ENCODE results near the gene CDK8.

The CDK8 gene

DNA sequence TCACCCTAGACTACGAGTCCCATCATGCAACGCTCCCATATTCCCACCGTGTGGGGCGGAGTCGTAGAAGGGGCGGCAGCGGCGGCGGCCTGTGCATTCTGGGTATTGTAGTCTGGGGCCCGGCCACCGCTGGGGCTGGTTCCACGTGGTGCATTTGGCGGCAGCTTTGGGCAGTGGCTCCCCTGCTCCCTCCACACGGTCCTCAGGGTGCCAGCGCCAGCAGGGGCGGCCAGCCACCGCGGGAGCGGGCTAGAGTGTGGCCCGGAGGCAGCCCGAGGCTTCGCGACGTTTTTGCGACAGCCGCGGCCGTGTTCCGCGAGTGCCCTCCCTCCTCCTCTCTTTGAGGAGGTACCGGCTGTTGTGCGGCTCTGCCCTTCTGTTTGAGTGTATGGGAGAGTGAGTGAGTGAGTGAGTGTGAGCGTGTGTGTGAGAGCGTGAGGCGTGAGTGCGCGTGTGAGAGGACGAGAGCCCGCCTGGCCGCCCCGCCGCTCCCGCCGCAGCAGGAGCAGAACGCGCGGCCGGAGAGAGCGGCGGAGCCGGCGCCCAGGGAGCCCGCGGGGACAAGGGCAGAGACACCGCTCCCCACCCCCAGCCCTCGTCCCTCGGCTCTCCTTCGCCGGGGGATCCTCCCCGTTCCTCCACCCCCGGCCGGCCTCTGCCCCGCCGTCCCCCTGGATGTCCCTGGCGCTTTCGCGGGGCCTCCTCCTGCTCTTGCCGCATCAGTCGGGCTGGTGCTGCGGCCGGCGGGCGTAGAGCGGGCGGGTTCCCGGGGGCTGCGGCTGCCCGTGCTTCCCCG lies at the start of gene CDK8:
CDK8 (plus strand) TSS at position 343 of the 796 bp plus-strand sequence. CDS start 513 bp downstream, outside the sequence.
- Histone ChIP-seq H3K27me3 (ENCODE audit: control insufficient read depth, insufficient read depth, low read length) (no peaks in the 10 kb centered on the region), H3K9ac (ENCODE audit: low read length) (peak within 1 kb of the TSS; percentile 70), H3K4me3 (ENCODE audit: low read length) (peak within 1 kb of the TSS; percentile 86), H3K9me3 (ENCODE audit: control insufficient read depth, low read length) (no peaks in the 10 kb centered on the region), H3K36me3 (ENCODE audit: control insufficient read depth, insufficient read depth, low read length) (no peaks in the 10 kb centered on the region), H3K4me1 (ENCODE audit: control insufficient read depth, insufficient read depth, low read length) (peaks cover 17% of the 10 kb centered on the region)

DNA sequence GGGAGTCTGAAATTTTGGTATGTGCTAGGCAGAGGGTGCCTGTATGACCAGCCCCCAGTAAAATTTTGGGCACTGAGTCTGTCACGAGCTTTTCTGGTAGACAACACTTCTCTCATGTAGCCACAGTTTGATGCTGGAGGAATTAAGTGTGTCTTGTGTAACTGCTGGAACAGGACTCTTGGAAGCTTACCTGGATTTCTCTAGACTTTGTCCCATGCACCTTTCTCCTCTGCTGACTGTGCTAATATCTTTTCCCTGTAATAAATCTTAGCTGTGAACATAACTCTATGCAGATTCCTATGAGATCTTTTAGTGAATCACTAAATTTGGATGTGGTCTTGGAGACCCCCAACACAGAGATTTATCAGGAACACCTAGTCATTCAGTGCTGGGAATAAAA lies 45.6 kb upstream of the CDK8 start:
- Histone ChIP-seq H3K36me3 (ENCODE audit: control insufficient read depth, insufficient read depth, low read length) (no peaks in the 10 kb centered on the region), H3K4me3 (ENCODE audit: low read length) (no peak overlapping the region), H3K9me3 (ENCODE audit: control insufficient read depth, low read length) (no peaks in the 10 kb centered on the region)

DNA sequence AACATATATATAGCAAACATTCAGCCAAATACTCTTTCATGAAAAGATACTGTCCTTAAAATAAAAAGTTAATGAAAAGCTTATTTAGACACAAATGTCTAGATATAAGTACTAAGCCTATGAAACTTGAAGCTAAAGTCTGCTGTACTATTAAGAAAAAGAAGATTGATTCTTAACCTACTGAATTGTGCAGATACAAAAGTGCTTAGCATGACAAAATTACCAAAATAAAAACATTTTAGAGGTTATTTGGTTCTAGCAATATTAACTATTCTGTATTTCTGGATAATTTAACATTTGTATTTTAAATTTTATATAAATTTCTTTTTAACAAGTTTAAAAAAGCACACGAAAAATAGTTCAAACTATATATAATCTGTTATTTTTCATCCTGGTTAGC lies 40.6 kb upstream of the CDK8 start:
- peaks cover 10% of the 10 kb centered on the region for H3K36me3 ChIP-seq (ENCODE audit: control insufficient read depth, insufficient read depth, low read length)

More for the DNA sequence above, 45.6 kb upstream of the CDK8 start:
- H3K9ac ChIP-seq (ENCODE audit: low read length): no peak overlapping the region
- H3K27me3 ChIP-seq (ENCODE audit: control insufficient read depth, insufficient read depth, low read length): no peaks in the 10 kb centered on the region
- no peaks in the 10 kb centered on the region for H3K4me1 ChIP-seq (ENCODE audit: control insufficient read depth, insufficient read depth, low read length)

DNA sequence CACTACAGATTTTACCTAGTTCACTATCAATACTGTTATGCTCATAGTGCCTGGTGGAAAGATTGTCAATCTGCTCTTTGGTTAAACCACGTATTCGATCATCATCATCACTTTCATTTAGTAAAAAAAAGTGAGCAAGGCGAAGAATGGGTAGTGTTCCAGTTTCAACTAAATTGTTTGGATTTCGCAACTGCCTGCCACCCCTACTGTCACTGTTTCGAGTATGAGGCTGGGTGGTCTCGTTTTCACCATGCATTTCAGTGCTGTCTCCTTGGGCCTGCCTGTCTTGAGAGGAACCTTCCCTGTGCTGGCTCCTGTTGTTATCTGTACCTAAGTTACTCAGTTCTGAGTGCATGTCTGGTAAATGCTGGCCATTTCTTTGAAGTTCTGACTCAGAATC lies 39.9 kb upstream of the CDK8 start:
- Histone ChIP-seq H3K36me3 (ENCODE audit: control insufficient read depth, insufficient read depth, low read length) (peaks cover 10% of the 10 kb centered on the region), H3K27me3 (ENCODE audit: control insufficient read depth, insufficient read depth, low read length) (no peaks in the 10 kb centered on the region), H3K4me1 (ENCODE audit: control insufficient read depth, insufficient read depth, low read length) (no peaks in the 10 kb centered on the region), H3K4me3 (ENCODE audit: low read length) (no peak overlapping the region), H3K9ac (ENCODE audit: low read length) (no peak overlapping the region), H3K9me3 (ENCODE audit: control insufficient read depth, low read length) (no peaks in the 10 kb centered on the region)

More for the DNA sequence above, 40.6 kb upstream of the CDK8 start:
- Histone ChIP-seq H3K27me3 (ENCODE audit: control insufficient read depth, insufficient read depth, low read length) (no peaks in the 10 kb centered on the region), H3K9me3 (ENCODE audit: control insufficient read depth, low read length) (no peaks in the 10 kb centered on the region), H3K9ac (ENCODE audit: low read length) (no peak overlapping the region), H3K4me3 (ENCODE audit: low read length) (no peak overlapping the region), H3K4me1 (ENCODE audit: control insufficient read depth, insufficient read depth, low read length) (no peaks in the 10 kb centered on the region)

DNA sequence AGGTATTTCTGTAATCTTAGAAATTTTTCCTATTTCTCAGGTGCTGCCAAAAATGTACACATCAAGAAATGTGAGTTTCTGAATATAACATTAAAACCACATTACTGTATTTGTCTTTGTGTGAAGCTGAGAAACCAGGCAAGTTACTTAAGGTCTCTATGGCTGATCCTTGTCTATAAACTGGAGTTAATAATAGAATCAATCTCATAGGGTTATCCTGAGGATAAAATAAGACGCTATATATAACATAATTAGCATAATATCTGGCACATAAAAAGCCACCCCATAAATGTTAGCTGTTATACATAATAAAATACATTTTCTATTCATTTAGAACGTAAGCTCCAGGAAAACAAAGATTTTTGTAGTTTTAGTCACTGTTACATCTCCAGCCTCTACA lies 37.9 kb upstream of the CDK8 start:
- Histone ChIP-seq H3K4me3 (ENCODE audit: low read length) (no peak overlapping the region), H3K27me3 (ENCODE audit: control insufficient read depth, insufficient read depth, low read length) (no peaks in the 10 kb centered on the region), H3K36me3 (ENCODE audit: control insufficient read depth, insufficient read depth, low read length) (peaks cover 10% of the 10 kb centered on the region), H3K9ac (ENCODE audit: low read length) (no peak overlapping the region), H3K9me3 (ENCODE audit: control insufficient read depth, low read length) (no peaks in the 10 kb centered on the region), H3K4me1 (ENCODE audit: control insufficient read depth, insufficient read depth, low read length) (no peaks in the 10 kb centered on the region)

DNA sequence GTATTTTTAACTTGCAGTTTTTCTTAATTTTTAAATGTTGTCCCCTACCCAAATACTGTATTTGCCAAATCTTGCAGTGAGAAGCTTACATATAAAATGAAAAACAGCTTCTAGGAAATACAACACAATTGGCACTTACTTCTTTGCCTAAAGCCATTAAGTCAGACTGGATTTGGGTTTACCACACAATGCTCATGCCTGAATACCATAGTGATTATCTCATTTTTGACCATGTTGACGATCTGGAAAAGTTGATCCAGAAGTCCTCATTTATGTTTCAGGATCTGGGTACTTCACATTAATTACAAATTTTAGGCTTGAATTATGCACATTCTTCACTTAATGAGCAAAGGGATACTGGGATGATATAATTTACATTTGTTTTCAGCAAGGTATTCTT lies 34.2 kb upstream of the CDK8 start:
- H3K9ac ChIP-seq (ENCODE audit: low read length): no peak overlapping the region
- H3K27me3 ChIP-seq (ENCODE audit: control insufficient read depth, insufficient read depth, low read length): no peaks in the 10 kb centered on the region
- no peak overlapping the region for H3K4me3 ChIP-seq (ENCODE audit: low read length)
- no peaks in the 10 kb centered on the region for H3K9me3 ChIP-seq (ENCODE audit: control insufficient read depth, low read length)
- H3K4me1 ChIP-seq (ENCODE audit: control insufficient read depth, insufficient read depth, low read length): no peaks in the 10 kb centered on the region
- H3K36me3 ChIP-seq (ENCODE audit: control insufficient read depth, insufficient read depth, low read length): no peaks in the 10 kb centered on the region

DNA sequence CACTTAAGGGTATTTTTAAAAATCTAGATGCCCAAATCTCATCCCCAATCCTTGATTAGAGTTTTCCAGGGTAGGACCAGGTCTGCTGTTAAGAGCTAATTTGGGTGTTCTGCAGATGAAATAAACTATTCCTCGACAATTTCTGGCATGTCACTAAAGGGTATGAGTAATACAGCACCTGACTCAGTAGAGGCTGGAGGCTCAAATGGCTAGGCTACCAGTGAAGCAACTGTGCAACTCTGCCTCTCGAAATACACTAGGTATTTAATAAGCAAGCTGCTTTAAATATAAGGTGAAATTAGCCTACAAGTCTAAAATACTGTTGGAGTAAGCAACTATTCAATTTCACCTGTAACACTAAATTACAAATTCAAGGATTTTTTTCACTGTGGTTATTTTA lies 33.4 kb upstream of the CDK8 start:
- Histone ChIP-seq H3K9ac (ENCODE audit: low read length) (peak overlapping the region; percentile 98), H3K27me3 (ENCODE audit: control insufficient read depth, insufficient read depth, low read length) (no peaks in the 10 kb centered on the region), H3K9me3 (ENCODE audit: control insufficient read depth, low read length) (no peaks in the 10 kb centered on the region), H3K36me3 (ENCODE audit: control insufficient read depth, insufficient read depth, low read length) (no peaks in the 10 kb centered on the region), H3K4me3 (ENCODE audit: low read length) (no peak overlapping the region), H3K4me1 (ENCODE audit: control insufficient read depth, insufficient read depth, low read length) (no peaks in the 10 kb centered on the region)

DNA sequence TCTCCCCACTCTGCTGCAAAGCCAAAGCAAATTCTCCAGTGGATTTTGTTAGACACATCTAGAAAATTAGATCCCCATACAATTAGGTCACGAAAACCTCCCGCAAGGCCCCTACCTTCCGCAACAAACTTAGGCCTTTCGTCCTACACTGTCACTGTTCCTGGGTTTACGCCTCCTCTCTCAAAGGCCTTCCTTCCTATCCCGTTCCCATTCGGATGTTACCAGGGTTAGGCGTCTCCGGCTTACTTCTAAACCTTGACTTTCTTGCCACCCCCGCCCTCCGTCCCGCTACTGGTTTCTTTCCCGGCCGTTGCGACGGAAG lies 32.6 kb upstream of the CDK8 start:
- H3K4me3 ChIP-seq (ENCODE audit: low read length): peak overlapping the region; percentile 89
- no peaks in the 10 kb centered on the region for H3K27me3 ChIP-seq (ENCODE audit: control insufficient read depth, insufficient read depth, low read length)
- H3K4me1 ChIP-seq (ENCODE audit: control insufficient read depth, insufficient read depth, low read length): no peaks in the 10 kb centered on the region

DNA sequence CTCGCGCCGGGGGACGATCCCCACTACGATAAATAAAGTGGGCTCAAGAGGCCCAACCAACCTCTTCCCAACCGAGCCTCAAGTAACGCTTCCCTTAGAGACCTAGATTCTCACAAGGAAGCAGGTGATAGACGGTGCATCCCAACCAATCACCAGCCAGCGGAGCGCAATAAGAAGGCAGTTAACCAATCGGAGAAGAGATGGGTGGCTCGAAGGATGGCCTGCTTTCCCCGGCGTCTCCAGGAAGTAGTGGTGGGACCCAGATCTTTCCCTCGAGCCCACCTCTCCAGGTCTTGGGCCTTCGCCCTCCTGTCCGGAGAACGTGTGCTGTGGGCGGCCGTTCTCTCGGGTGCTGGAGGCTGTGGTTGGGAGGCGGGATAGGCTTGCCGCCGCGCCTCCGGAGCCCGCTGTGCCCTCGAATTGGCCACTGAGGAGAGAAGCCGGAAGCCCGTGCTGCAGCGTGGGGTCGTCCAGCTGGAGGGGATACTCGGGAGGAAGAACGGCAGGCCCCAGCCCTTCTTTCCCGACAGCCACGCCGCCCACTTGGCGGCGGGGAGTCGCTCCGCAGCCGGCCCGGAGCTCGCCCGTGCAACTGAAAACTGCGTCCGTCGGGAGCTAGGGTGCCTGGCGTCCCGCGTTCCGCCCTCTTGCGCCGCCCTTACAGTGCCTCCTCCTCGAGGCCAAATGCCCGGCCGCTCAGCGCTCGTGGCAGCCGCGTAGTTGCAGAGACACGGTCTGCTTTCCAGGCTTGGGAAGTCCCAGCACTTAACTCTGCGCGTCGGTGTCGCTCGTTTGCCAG lies 32.0 kb upstream of the CDK8 start, which contains the start of gene RNF6:
RNF6 (minus strand) TSS at position 594 of the 799 bp plus-strand sequence. CDS start 2,665 bp downstream, outside the sequence.
- Histone ChIP-seq H3K4me1 (ENCODE audit: control insufficient read depth, insufficient read depth, low read length) (no peaks in the 10 kb centered on the region), H3K9ac (ENCODE audit: low read length) (peak within 1 kb of the TSS; percentile 98), H3K9me3 (ENCODE audit: control insufficient read depth, low read length) (no peaks in the 10 kb centered on the region), H3K4me3 (ENCODE audit: low read length) (peak within 1 kb of the TSS; percentile 89), H3K36me3 (ENCODE audit: control insufficient read depth, insufficient read depth, low read length) (no peaks in the 10 kb centered on the region), H3K27me3 (ENCODE audit: control insufficient read depth, insufficient read depth, low read length) (no peaks in the 10 kb centered on the region)

More for the DNA sequence above, 32.6 kb upstream of the CDK8 start:
- peak overlapping the region; percentile 98 for H3K9ac ChIP-seq (ENCODE audit: low read length)
- no peaks in the 10 kb centered on the region for H3K36me3 ChIP-seq (ENCODE audit: control insufficient read depth, insufficient read depth, low read length)
- no peaks in the 10 kb centered on the region for H3K9me3 ChIP-seq (ENCODE audit: control insufficient read depth, low read length)

DNA sequence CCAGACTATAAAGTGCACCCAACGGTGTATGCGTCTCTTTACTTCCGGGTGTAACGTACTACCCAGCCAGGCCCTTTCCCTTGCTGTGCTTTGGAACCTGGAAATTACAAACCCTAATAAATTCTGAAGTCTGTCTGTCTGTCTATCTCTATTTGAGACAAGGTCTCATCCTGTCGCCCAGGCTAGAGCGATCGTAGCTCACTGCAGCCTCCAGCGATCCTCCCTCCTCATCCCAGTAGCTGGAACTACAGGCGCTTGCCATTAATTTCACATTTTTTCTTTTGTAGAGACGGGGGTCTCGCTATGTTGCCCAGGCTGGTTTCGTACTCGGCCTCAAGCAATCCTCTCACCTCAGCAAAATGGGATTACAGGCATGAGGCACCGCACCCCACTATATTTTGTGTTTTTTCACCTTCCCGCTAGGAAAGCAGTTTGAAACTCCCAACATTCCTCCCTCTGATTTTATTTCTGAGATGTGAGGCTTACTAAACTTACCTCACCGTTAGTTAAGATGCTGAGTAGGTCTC lies 31.3 kb upstream of the CDK8 start:
- no peaks in the 10 kb centered on the region for H3K36me3 ChIP-seq (ENCODE audit: control insufficient read depth, insufficient read depth, low read length)
- H3K9ac ChIP-seq (ENCODE audit: low read length): peak overlapping the region; percentile 98
- H3K9me3 ChIP-seq (ENCODE audit: control insufficient read depth, low read length): no peaks in the 10 kb centered on the region
- no peaks in the 10 kb centered on the region for H3K27me3 ChIP-seq (ENCODE audit: control insufficient read depth, insufficient read depth, low read length)
- H3K4me3 ChIP-seq (ENCODE audit: low read length): peak overlapping the region; percentile 89
- no peaks in the 10 kb centered on the region for H3K4me1 ChIP-seq (ENCODE audit: control insufficient read depth, insufficient read depth, low read length)

DNA sequence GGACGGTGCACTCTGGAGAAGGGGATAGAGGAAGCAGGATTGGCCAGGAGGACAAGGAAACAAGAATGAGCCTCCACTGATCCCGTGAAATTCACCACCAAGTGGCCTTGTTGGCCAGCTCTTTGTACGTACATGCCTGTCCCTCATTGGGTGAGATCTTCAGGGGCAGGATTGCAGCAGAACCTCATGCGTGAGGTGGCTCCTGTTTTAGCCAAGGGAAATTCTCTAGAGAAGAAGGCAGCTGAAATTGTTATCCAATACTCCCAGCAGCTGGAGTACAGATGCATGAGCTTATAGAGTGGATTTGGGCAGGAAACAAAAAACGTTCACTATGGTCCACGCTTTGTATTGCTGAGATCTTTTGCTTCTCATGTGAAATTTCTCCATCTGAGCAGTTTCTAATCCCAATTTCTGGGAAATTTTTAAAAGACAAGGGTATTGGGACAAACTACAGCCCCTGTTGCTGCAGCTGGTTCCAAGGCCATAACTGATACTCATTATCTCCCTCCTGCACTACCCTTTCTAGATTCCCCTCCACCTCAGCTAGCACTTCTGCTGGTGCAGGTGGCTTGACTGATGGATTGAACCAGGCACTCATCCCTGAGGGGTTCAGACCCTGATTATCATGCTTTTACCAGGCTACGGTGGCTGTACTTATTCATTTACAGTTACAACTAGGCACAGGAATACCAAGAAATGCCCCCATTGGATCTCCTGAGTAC lies 27.9 kb upstream of the CDK8 start:
- no peaks in the 10 kb centered on the region for H3K4me1 ChIP-seq (ENCODE audit: control insufficient read depth, insufficient read depth, low read length)
- no peaks in the 10 kb centered on the region for H3K9me3 ChIP-seq (ENCODE audit: control insufficient read depth, low read length)

More for the DNA sequence above, 27.9 kb upstream of the CDK8 start:
- Histone ChIP-seq H3K27me3 (ENCODE audit: control insufficient read depth, insufficient read depth, low read length) (no peaks in the 10 kb centered on the region), H3K9ac (ENCODE audit: low read length) (no peak overlapping the region), H3K4me3 (ENCODE audit: low read length) (no peak overlapping the region), H3K36me3 (ENCODE audit: control insufficient read depth, insufficient read depth, low read length) (no peaks in the 10 kb centered on the region)
